IMR-90 (cell line): ENCODE data around the gene IGF2BP3. TPM values are rescaled to one million over a fixed set of nuclear protein-coding genes. Genes with fewer than 3 reads are reported as not detected.
A peak's percentile ranks its signal among the peaks of the same experiment; 100 is the strongest.

Experiments
- ATAC-seq: fragments of 200-7000 bp; cut with Tn5 transposase; 2 replicates; pipeline ENCODE4 v1.9.1; 2020; ENCODE audit warnings: low read depth, mild to moderate bottlenecking, moderate library complexity
- BruUV-seq: library from RNA; stranded (reverse); fragments of 400-500 nt; replicated peaks from 2 replicates; lab custom pipeline; 2021; lab: Mats Ljungman, UMichigan
- CTCF ChIA-PET: fragments of 300-600 bp; formaldehyde crosslinking; extraction: SDS; loops from one replicate; lab custom pipeline; 2021; ENCODE audit warnings: antibody characterized with exemption; lab: Yijun Ruan, JAX
- POLR2A ChIA-PET: fragments of 300-600 bp; sonication (Branson Sonifier 250); formaldehyde crosslinking; loops from one replicate; lab custom pipeline; 2022; ENCODE audit warnings: antibody characterized with exemption; ENCODE audit not compliant: unreplicated experiment; lab: Charles Lee
- DNase-seq: peaks from one replicate; pipeline ENCODE4 v3.0.0; 2013
- H2AFZ ChIP-seq: replicated peaks from 2 replicates; pipeline ENCODE3; 2013; ENCODE audit warnings: low read length, mild to moderate bottlenecking; ENCODE audit not compliant: poor library complexity
- H2AK5ac ChIP-seq: 2 replicates; pipeline ENCODE4 v1.6.1; 2013; ENCODE audit warnings: low read depth, low read length, inconsistent platforms
- H2AK9ac ChIP-seq: replicated peaks from 2 replicates; pipeline ENCODE3; 2013; ENCODE audit warnings: mild to moderate bottlenecking, low read depth, low read length, moderate library complexity; ENCODE audit not compliant: poor library complexity
- H2BK120ac ChIP-seq: 2 replicates; pipeline ENCODE4 v1.6.1; 2013; ENCODE audit warnings: low read depth, low read length, inconsistent platforms
- H2BK15ac ChIP-seq: 3 replicates; pipeline ENCODE4 v1.6.1; 2013; ENCODE audit warnings: low read depth, low read length, inconsistent platforms
- H2BK20ac ChIP-seq: 2 replicates; pipeline ENCODE4 v1.6.1; 2013; ENCODE audit warnings: low read depth, mild to moderate bottlenecking, inconsistent platforms, low read length, moderate library complexity
- H2BK5ac ChIP-seq: 2 replicates; pipeline ENCODE4 v1.6.1; 2013; ENCODE audit warnings: mild to moderate bottlenecking, low read depth, low read length, inconsistent platforms; ENCODE audit not compliant: poor library complexity, severe bottlenecking
- H3K14ac ChIP-seq: replicated peaks from 2 replicates; pipeline ENCODE4 v1.6.1; 2013; ENCODE audit warnings: low read depth, low read length, inconsistent platforms
- H3K18ac ChIP-seq: 2 replicates; pipeline ENCODE4 v1.6.1; 2013; ENCODE audit warnings: low read depth, low read length, control low read depth
- H3K23ac ChIP-seq: 2 replicates; pipeline ENCODE4 v1.6.1; 2013; ENCODE audit warnings: low read depth, low read length, inconsistent platforms
- H3K27ac ChIP-seq: 2 replicates; pipeline ENCODE4 v1.5.1; 2013; ENCODE audit warnings: mild to moderate bottlenecking, control low read depth, low read length; ENCODE audit not compliant: insufficient read depth
- H3K27me3 ChIP-seq: 2 replicates; pipeline ENCODE4 v1.6.1; 2013; ENCODE audit warnings: low read length; ENCODE audit not compliant: control insufficient read depth, insufficient read depth
- H3K36me3 ChIP-seq: 2 replicates; pipeline ENCODE4 v1.6.1; 2013; ENCODE audit warnings: low read length, mixed read lengths; ENCODE audit not compliant: control insufficient read depth, insufficient read depth
- H3K4ac ChIP-seq: 2 replicates; pipeline ENCODE4 v1.6.1; 2013; ENCODE audit warnings: low read depth, low read length, inconsistent platforms
- H3K4me1 ChIP-seq: 2 replicates; pipeline ENCODE4 v1.6.1; 2013; ENCODE audit warnings: low read length, mixed read lengths; ENCODE audit not compliant: control insufficient read depth, insufficient read depth
- H3K4me2 ChIP-seq: 2 replicates; pipeline ENCODE4 v1.6.1; 2013; ENCODE audit warnings: low read depth, mild to moderate bottlenecking, control low read depth, low read length, moderate library complexity
- H3K4me3 ChIP-seq: 2 replicates; pipeline ENCODE4 v1.5.1; 2013; ENCODE audit warnings: low read depth, mild to moderate bottlenecking, control low read depth, low read length, moderate library complexity; ENCODE audit not compliant: insufficient read depth
- H3K56ac ChIP-seq: 2 replicates; pipeline ENCODE4 v1.6.1; 2013; ENCODE audit warnings: low read length, inconsistent platforms; ENCODE audit not compliant: insufficient read depth; ENCODE audit errors: extremely low read depth
- H3K79me1 ChIP-seq, 2 experiments: 2 replicates each; pipeline ENCODE4 v1.6.1; 2013; ENCODE audit warnings: low read length in 2 of 2, inconsistent platforms in 1 of 2, low read depth in 1 of 2
- H3K9ac ChIP-seq: 2 replicates; pipeline ENCODE4 v1.6.1; 2013; ENCODE audit warnings: low read depth, low read length, control low read depth
- H3K9me1 ChIP-seq: 2 replicates; pipeline ENCODE4 v1.6.1; 2013; ENCODE audit warnings: low read length, inconsistent platforms; ENCODE audit not compliant: insufficient read depth
- H3K9me3 ChIP-seq: 2 replicates; pipeline ENCODE4 v1.6.1; 2013; ENCODE audit warnings: low read length; ENCODE audit not compliant: control insufficient read depth, insufficient read depth
- H4K20me1 ChIP-seq: 2 replicates; pipeline ENCODE4 v1.6.1; 2013; ENCODE audit warnings: low read length, inconsistent platforms; ENCODE audit not compliant: insufficient read depth
- H4K5ac ChIP-seq: 2 replicates; pipeline ENCODE4 v1.6.1; 2013; ENCODE audit warnings: mild to moderate bottlenecking, low read depth, low read length, control low read depth
- H4K8ac ChIP-seq, 2 experiments: 2 replicates each; pipeline ENCODE4 v1.6.1; 2013; ENCODE audit warnings: low read depth in 2 of 2, low read length in 2 of 2, control low read depth in 1 of 2, inconsistent platforms in 1 of 2
- H4K91ac ChIP-seq: 2 replicates; pipeline ENCODE4 v1.6.1; 2013; ENCODE audit warnings: low read depth, low read length, inconsistent platforms; ENCODE audit not compliant: insufficient read depth
- BHLHE40 ChIP-seq: fragments of 150-350 bp; IDR thresholded peaks from 2 replicates; pipeline ENCODE4 v1.6.1; 2016; ENCODE audit warnings: mild to moderate bottlenecking, low read depth, low read length
- CEBPB ChIP-seq: IDR thresholded peaks from 2 replicates; pipeline ENCODE4 v1.6.1; 2012; ENCODE audit warnings: low read depth, low read length, improper control_type of control experiment
- FOS ChIP-seq: fragments of 150-350 bp; IDR thresholded peaks from 2 replicates; pipeline ENCODE4 v1.6.1; 2016; ENCODE audit warnings: low read depth, low read length
- MAZ ChIP-seq: IDR thresholded peaks from 2 replicates; pipeline ENCODE4 v1.6.1; 2012; ENCODE audit warnings: low read depth, mild to moderate bottlenecking, low read length, improper control_type of control experiment, moderate library complexity, borderline replicate concordance
- MXI1 ChIP-seq: IDR thresholded peaks from 2 replicates; pipeline ENCODE4 v1.6.1; 2012; ENCODE audit warnings: low read depth, mild to moderate bottlenecking, low read length, moderate library complexity, borderline replicate concordance
- NFE2L2 ChIP-seq: fragments of 150-350 bp; IDR thresholded peaks from 2 replicates; pipeline ENCODE4 v1.6.1; 2016; ENCODE audit warnings: low read depth, mild to moderate bottlenecking, low read length
- RAD21 ChIP-seq: IDR thresholded peaks from 2 replicates; pipeline ENCODE4 v1.6.1; 2012; ENCODE audit warnings: low read length, improper control_type of control experiment
- RCOR1 ChIP-seq: IDR thresholded peaks from 2 replicates; pipeline ENCODE4 v1.6.1; 2012; ENCODE audit warnings: mild to moderate bottlenecking, low read length, improper control_type of control experiment; ENCODE audit not compliant: insufficient replicate concordance
- SMC3 ChIP-seq: fragments of 150-350 bp; IDR thresholded peaks from 2 replicates; pipeline ENCODE4 v1.6.1; 2016; ENCODE audit warnings: low read depth, mild to moderate bottlenecking, antibody characterized with exemption, low read length, moderate library complexity
- USF2 ChIP-seq: fragments of 150-350 bp; IDR thresholded peaks from 2 replicates; pipeline ENCODE4 v1.6.1; 2017; ENCODE audit warnings: mild to moderate bottlenecking, antibody characterized with exemption, low read length, low read depth
- WGBS, 2 experiments: methylation state at CpG; one replicate each; pipeline versions ENCODE4 v1.1.5 to v1.1.7; 2013; ENCODE audit warnings: missing lambda C conversion rate in 2 of 2; ENCODE audit not compliant: insufficient read length in 1 of 2; ENCODE audit errors: extremely low coverage in 2 of 2; 5-methylcytosine and 5-hydroxymethylcytosine counted together
- dilution Hi-C: fragments of 300-500 bp; cut with HindIII; formaldehyde crosslinking; loops from one replicate; pipeline ENCODE4 v1.14.3; 2018; ENCODE audit warnings: low sequenced_read_pairs; ENCODE audit not compliant: unreplicated experiment
- in situ Hi-C: fragments of 300-500 bp; cut with MboI; formaldehyde crosslinking; loops from 3 replicates; pipeline ENCODE4 v1.14.3; 2019; ENCODE audit warnings: low sequenced_read_pairs, inconsistent platforms, mixed read lengths
- intact Hi-C: fragments of 100-400 bp; cut with micrococcal nuclease; formaldehyde crosslinking; loops from 2 replicates; pipeline ENCODE4 v1.10.0; 2022
- polyA plus RNA-seq, 3 experiments: library from polyadenylated mRNA; depleted of rRNA; stranded (reverse); fragments of >200 nt; gene quantifications; 2 replicates each; pipeline ENCODE4 v1.2.3, GENCODE V29; 2012; ENCODE audit warnings: low replicate concordance in 1 of 3
- total RNA-seq: library from RNA; depleted of rRNA; stranded (reverse); fragments of >200 nt; gene quantifications from 2 replicates; pipeline ENCODE4 v1.2.3, GENCODE V29; 2012
- TF ChIP-seq, protein P1 (sequence below): conservative IDR thresholded peaks from 2 replicates; pipeline ENCODE4 v1.5.1; 2012; ENCODE audit warnings: mild to moderate bottlenecking, low read depth, low read length, improper control_type of control experiment
- TF ChIP-seq, protein P2 (sequence below): fragments of 150-350 bp; IDR thresholded peaks from 2 replicates; pipeline ENCODE4 v1.6.1; 2016; ENCODE audit warnings: low read depth, mild to moderate bottlenecking, low read length, moderate library complexity, borderline replicate concordance

The IGF2BP3 gene
- total and polyA plus RNA-seq, 2 of the 4 experiments (the other 2 are of a cell fraction), result 50.9 to 59.3 TPM

DNA sequence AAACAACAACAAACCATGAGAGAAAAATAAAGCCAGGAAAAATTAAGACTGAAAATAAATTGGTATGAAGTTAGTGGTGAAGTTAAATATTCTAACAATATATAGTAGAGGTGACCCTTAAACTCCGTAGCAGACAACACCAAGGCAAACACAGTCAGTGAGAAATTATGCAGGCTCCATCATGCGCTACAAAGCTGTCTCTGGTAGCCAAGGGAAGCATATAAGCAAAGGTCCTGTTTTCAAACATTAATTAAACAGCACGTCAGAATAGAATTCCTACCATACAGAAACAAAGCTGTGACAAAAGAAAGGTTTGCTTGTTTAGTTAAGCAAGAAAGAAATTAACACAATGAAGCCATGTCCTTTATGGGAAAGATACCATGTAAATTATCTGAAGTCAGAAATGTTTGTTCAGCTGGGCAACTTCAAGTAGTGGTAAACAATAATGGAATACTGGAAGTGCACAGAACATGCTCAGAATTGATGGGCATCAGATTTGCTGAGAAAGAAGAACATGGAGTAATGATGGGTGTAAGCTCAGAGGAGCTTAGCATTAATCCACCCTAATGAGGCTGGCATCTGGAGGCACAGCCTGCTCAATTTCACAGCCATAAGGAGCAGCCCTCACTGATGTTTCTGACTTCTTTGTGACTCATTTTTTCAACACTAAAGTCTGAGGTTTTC, 75.7 kb downstream of the IGF2BP3 start:
- Histone ChIP-seq H3K79me1 (peaks cover 45 to 76% of the 10 kb centered on the region in 2 experiments), H3K14ac (no peak overlapping the region), H3K4me2 (no peak overlapping the region), H2BK20ac (no peak overlapping the region), H3K9me3 (no peaks in the 10 kb centered on the region), H3K56ac (no peak overlapping the region), H3K23ac (no peak overlapping the region), H4K5ac (no peak overlapping the region), H3K27me3 (no peaks in the 10 kb centered on the region), H2BK15ac (no peak overlapping the region), H2BK5ac (no peak overlapping the region), H2AK9ac (no peak overlapping the region), H4K91ac (no peak overlapping the region), H2AFZ (no peak overlapping the region), H2BK120ac (no peak overlapping the region), H3K27ac (no peak overlapping the region), H4K20me1 (peaks cover 47% of the 10 kb centered on the region), H3K9me1 (peaks cover 16% of the 10 kb centered on the region), H3K4me3 (no peak overlapping the region), H2AK5ac (no peak overlapping the region), H3K4ac (no peak overlapping the region), H3K9ac (no peak overlapping the region), H3K4me1 (peaks cover 16% of the 10 kb centered on the region), H3K36me3 (peaks cover 11% of the 10 kb centered on the region), H4K8ac (no peak overlapping the region), H3K18ac (no peak overlapping the region)
- BruUV-seq, result no TSS peak
- DNase-seq, result peak; percentile 42
- TF ChIP-seq USF2, result no peak
- no peak for TF ChIP-seq SMC3
- no peak for TF ChIP-seq MXI1
- TF ChIP-seq, protein P1, sequence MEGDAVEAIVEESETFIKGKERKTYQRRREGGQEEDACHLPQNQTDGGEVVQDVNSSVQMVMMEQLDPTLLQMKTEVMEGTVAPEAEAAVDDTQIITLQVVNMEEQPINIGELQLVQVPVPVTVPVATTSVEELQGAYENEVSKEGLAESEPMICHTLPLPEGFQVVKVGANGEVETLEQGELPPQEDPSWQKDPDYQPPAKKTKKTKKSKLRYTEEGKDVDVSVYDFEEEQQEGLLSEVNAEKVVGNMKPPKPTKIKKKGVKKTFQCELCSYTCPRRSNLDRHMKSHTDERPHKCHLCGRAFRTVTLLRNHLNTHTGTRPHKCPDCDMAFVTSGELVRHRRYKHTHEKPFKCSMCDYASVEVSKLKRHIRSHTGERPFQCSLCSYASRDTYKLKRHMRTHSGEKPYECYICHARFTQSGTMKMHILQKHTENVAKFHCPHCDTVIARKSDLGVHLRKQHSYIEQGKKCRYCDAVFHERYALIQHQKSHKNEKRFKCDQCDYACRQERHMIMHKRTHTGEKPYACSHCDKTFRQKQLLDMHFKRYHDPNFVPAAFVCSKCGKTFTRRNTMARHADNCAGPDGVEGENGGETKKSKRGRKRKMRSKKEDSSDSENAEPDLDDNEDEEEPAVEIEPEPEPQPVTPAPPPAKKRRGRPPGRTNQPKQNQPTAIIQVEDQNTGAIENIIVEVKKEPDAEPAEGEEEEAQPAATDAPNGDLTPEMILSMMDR, result no peak
- TF ChIP-seq, protein P2, sequence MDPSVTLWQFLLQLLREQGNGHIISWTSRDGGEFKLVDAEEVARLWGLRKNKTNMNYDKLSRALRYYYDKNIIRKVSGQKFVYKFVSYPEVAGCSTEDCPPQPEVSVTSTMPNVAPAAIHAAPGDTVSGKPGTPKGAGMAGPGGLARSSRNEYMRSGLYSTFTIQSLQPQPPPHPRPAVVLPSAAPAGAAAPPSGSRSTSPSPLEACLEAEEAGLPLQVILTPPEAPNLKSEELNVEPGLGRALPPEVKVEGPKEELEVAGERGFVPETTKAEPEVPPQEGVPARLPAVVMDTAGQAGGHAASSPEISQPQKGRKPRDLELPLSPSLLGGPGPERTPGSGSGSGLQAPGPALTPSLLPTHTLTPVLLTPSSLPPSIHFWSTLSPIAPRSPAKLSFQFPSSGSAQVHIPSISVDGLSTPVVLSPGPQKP, result no peak
- no peak for TF ChIP-seq RCOR1
- no peak for TF ChIP-seq RAD21
- TF ChIP-seq CEBPB, result no peak
- TF ChIP-seq MAZ, result no peak
- TF ChIP-seq BHLHE40, result no peak
- no peak for TF ChIP-seq FOS
- no peak for TF ChIP-seq NFE2L2
- intact Hi-C loops (no loop called here), dilution Hi-C loops (no loop called here), in situ Hi-C loops (no loop called here)
- POLR2A ChIA-PET, result no interaction called here
- CTCF ChIA-PET, result interaction anchor here (1.1 kb wide), 1 partner anchor 61 kb away, joined by 3 read pairs; no protein-coding TSS in a partner anchor
- peak; percentile 16; the same call in 1 of the 2 replicates for ATAC-seq
- no CpG with 5 or more reads among the region's 3 CpGs for WGBS, 2 experiments
